CD4-positive, alpha-beta T cell treated with Interleukin-17A for 1 hour (primary cell): ENCODE results near the gene MMP11.
"Not testable (repeated sequence)": the region's sequence is repeated elsewhere in the genome, so short reads cannot be mapped to it uniquely, and the experiment has no call there.

ENCODE experiments used
- DNase-seq: peaks from one replicate; pipeline ENCODE4 v3.0.0-alpha.2; 2020

Gene MMP11

GRCh38 chr22:23772649-23773473 lies at the start of gene MMP11:
TSS of gene MMP11 (plus strand) at chr22:23772849. CDS start at chr22:23772871, 22 bp downstream.
- peak; percentile 59 for DNase-seq

GRCh38 chr22:23728108-23728507 lies 44.5 kb upstream of the MMP11 start:
- DNase-seq: not testable (repeated sequence)

DNA sequence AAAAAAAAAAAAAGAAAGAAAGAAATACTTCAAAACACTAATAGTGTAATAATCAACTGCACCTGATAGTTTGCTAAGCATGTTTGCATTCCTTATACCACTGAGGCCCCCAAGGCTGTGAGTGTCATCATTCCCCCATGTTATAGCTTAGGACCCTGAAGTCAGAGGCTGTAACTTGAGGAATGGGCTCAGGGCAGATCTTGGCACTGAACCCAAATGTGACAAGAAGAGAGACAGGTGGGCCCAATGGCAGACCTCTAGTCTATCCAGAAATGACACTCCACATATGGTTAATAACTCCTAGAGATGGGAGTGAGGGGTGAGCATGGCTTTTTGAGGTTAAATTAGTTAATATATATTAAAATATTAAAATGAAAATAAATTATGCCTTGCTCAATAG lies 35.0 kb upstream of the MMP11 start:
- DNase-seq: no peak

- DNase-seq: no peak
Observed at GRCh38 chr22:23742505-23743264, 30.0 kb upstream of the MMP11 start.

- DNase-seq: no peak
Observed at GRCh38 chr22:23743303-23743705, 29.3 kb upstream of the MMP11 start.

- DNase-seq: no peak
Observed at GRCh38 chr22:23744001-23744400, 28.6 kb upstream of the MMP11 start.

DNA sequence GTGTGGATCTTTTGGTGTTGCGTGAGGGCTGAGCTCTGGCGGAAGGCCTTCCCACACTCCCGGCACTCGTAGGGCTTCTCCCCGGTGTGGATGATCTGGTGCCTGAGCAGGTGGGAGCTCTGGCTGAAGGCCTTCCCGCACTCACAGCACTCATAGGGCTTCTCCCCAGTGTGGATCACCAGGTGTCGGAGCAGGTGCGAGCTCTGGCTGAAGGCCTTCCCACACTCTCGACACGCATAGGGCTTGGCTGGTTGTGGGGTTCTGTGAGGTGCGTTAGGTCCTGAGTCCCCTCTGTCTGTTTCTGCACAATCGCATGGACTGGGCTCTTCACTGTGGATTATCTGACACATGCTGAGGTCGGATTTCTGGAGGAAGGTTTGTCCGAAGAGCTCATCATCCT lies 28.2 kb upstream of the MMP11 start:
- DNase-seq: no peak

DNA sequence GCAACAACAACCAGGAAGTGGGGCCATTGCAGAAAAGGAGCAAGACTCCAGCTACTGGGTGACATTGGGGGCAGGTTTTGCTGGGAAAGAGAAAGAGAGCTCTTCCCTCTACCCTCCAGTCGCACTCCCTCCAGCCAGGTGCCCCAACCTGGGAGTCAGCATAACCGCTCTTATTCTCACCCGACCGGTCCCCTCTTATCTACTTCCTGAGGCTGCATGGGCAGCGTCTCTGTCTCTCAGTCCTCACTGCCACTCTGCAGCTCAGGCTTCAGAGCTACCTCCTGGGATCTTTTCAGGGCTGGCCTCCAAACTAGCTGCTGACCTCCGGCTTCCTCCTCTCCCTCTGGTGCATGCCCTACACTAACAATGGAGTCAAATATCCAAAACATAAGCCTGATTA lies 26.9 kb upstream of the MMP11 start:
- DNase-seq: no peak

GRCh38 chr22:23749841-23750301 lies 22.8 kb upstream of the MMP11 start:
- no peak for DNase-seq

GRCh38 chr22:23750367-23750713 lies 22.3 kb upstream of the MMP11 start:
- no peak for DNase-seq

- DNase-seq: peak; percentile 86
Observed at GRCh38 chr22:23750714-23751440, 21.8 kb upstream of the MMP11 start, which contains the start of gene ZNF70. TSS of gene ZNF70 (minus strand) at chr22:23751112. CDS start at chr22:23745140, 5,972 bp downstream.

DNA sequence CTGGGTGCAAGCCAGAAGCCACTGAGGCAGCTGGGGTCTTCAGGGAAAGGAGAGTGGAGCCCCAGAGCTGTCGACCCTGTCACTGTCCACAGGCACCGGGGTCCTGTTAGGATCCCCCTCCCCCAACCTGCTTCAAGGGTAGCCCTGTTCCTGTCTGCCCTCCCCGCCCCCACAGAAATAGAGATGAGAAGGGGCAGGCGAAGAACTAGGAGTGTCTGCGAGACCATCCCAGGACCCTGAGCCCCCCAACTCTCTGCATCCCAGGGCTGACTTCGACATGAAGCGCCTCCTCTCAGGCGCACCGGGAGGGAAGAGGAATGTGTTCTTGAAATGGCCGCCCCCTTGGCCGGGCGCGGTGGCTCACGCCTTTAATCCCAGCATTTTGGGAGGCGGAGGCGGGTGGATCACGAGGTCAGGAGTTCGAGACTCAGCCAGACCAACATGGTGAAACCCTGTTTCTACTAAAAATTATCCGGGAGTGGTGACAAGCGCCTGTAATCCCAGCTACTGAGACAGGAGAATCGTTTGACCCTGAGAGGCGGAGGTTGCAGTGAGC lies 21.1 kb upstream of the MMP11 start:
- DNase-seq: no peak

DNA sequence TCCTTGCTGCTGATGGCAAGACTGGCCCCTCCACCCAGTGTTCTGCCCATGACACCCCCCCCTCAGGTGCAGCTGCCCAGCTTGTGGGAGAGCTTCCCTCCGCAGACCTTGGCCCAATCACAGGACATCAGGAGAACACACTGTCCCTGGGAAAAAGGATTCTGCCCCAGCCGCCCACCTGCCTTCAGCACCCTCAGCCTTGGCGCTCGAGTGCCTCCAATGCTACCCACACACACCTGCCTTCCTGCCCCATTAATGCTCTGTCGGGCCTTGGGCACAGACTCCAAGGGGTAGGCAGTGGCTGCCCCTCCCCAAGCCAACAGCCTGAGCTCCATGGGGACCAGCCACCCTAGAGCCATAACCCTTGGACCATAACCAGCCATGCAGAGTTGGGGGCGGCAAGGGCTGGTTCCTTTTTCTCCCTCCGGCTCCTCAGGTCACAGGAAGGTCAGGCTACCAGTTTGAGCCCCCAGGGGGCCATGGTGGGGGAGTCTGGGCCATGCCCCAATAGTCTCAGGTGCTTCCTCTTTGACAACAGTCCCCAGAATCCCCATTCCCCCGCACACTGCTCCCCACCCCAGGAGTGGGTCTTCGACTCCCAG lies 20.5 kb upstream of the MMP11 start:
- no peak for DNase-seq

GRCh38 chr22:23752750-23753149 lies 19.9 kb upstream of the MMP11 start:
- no peak for DNase-seq

DNA sequence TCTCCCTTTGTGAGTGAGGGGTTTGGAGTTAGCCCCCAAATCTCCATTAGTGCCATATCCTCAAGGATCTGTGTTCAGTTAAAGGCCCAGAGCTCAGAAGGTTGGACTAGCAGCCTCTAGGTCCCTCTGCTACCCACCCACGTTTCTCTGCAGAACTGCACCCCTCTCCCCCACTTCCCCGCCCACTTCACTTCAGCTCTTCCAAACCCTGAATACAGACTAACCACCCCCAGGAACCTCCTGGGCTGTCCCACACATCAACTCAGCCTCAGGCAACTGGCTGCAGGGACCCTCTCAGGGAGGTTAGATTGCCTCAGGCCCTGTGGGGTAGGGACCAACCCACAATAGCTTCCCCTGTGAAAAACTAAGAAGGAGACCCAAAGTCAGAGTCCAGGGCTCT lies 19.3 kb upstream of the MMP11 start:
- DNase-seq: no peak

DNA sequence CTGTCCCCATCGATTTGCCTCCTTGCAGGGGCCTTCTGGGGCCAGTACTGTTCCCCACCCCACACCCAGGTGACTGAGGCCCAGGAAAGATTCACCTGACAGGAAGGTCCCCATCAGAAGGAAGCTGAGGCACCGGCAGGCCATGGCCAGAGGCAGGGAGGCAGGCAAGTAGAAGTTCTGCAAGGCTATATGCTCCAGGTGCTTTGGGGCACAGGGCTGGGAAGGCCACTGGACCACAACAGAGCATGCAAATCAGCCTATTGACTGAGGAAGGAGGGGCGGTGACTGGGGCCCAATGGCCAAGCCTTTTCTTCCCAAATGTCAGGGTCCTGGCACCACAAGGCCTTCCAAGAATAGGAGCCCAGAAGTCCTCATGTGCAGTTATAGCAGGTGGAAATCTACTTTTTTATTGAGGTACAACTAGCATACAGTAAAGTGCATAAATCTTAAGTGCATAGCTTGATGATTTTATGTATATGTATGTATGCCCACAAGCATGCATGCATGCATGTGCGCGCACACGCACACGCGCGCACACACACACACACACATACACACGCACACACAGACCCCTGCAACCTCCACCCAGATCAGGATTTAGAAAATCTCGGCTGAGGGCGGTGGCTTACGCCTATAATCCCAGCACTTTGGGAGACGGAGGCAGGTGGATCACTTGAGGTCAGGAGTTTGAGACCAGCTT lies 18.3 kb upstream of the MMP11 start, which contains the start of gene VPREB3:
Gene VPREB3 (minus strand): TSS at position 206 of the 700 bp plus-strand sequence. CDS start 62 bp downstream, at position 144.
- DNase-seq: no peak

GRCh38 chr22:23754980-23755636 lies 17.5 kb upstream of the MMP11 start:
- no peak for DNase-seq

- DNase-seq: no peak
Observed at GRCh38 chr22:23755711-23756110, 16.9 kb upstream of the MMP11 start.

GRCh38 chr22:23756891-23757290 lies 15.8 kb upstream of the MMP11 start:
- no peak for DNase-seq

DNA sequence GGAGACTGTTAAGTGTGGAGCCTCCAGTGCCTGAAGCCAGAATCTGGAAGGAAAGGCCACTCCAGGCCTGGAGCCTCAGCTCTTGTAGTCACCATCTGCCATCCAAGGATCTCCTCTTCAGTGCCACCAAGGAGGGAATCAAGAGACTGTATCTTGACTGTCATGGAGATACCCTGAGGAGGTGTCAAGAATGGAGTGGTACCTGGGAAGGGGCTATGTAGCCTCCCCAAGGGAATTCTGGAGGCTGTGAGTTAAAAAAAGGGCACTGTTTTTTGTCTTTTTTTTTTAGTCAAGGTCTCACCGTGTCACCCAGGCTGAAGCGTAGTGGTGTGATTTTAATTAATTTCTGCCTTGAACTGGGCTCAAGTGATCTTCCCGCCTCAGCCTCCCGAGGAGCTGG lies 13.1 kb upstream of the MMP11 start:
- DNase-seq: no peak

DNA sequence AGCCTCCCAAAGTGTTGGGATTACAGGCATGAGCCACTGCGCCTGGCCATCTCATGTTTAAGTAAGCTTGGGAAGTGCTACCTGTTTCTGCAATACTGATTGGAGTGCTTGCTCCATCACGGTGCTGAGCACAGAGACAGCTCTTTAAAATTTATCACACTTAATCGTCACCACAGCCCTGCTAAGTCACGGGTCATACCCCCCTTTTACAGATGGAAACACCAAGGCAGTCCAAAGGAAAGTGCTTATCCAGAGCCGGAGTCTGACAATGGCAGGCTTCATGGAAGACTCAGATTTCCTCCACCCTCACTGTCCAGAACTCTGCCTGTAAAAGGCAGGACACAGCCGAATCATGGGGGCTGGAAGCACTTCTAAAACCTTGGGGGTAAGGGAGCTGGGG lies 12.6 kb upstream of the MMP11 start:
- DNase-seq: no peak
